Liver (tissue), 3 donors: ENCODE measurements around the gene GAP43.

Experiments
- TF ChIP-seq, protein P1 (sequence below): IDR thresholded peaks from 2 replicates; pipeline ENCODE4 v1.6.1; 2016; ENCODE audit warnings: antibody characterized with exemption
- TF ChIP-seq, protein P2 (sequence below): fragments of 150-350 bp; IDR thresholded peaks from 2 replicates; pipeline ENCODE4 v1.5.1; 2017; ENCODE audit warnings: improper control_type of control experiment, low read depth, low read length; ENCODE audit not compliant: missing input control
- donor health status: healthy.
- donor health status: healthy.

- TF ChIP-seq, protein P1, sequence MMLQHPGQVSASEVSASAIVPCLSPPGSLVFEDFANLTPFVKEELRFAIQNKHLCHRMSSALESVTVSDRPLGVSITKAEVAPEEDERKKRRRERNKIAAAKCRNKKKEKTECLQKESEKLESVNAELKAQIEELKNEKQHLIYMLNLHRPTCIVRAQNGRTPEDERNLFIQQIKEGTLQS = no peak
- TF ChIP-seq, protein P2, sequence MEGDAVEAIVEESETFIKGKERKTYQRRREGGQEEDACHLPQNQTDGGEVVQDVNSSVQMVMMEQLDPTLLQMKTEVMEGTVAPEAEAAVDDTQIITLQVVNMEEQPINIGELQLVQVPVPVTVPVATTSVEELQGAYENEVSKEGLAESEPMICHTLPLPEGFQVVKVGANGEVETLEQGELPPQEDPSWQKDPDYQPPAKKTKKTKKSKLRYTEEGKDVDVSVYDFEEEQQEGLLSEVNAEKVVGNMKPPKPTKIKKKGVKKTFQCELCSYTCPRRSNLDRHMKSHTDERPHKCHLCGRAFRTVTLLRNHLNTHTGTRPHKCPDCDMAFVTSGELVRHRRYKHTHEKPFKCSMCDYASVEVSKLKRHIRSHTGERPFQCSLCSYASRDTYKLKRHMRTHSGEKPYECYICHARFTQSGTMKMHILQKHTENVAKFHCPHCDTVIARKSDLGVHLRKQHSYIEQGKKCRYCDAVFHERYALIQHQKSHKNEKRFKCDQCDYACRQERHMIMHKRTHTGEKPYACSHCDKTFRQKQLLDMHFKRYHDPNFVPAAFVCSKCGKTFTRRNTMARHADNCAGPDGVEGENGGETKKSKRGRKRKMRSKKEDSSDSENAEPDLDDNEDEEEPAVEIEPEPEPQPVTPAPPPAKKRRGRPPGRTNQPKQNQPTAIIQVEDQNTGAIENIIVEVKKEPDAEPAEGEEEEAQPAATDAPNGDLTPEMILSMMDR = no peak
These were observed 33.9 kb downstream of the GAP43 start for GRCh38 chr3:115657168-115657567.
